ENCODE measurements around the gene IMPG1.

Gene IMPG1

DNA sequence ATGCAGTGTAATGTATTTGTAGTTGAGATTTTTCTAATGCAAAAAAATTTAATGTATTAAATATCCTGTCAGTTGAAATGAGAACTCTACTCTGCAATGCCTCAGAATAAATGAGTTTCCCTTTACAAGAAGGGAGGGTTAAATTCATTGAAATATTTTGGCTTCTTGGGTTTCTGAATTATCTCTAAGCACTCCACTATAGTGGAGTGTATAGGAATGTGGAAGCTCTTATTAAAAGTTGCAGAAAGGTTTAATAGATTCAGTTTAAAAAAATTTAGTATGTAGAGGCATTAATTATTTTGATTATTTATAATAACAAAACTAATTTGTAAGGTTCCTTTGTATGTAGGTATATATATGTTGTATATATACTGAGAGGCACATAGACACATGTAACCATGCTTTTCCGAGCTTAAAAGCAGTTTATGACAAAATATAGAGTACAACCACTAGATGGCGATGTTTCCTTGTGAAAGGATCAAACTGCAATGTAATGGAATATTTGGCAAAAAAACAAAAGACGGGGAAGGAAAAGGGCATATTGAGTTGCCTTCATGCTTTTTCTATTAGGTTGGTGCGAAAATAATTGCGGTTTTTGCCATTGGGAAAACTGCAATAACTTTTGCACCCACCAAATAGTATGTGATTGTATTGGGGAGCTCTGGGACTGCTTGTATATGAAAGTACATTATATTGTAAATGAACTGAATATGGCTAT is 179.2 kb downstream of the IMPG1 start:
- DNase-seq (ENCODE audit: low spot score) = peak; percentile 51

DNA sequence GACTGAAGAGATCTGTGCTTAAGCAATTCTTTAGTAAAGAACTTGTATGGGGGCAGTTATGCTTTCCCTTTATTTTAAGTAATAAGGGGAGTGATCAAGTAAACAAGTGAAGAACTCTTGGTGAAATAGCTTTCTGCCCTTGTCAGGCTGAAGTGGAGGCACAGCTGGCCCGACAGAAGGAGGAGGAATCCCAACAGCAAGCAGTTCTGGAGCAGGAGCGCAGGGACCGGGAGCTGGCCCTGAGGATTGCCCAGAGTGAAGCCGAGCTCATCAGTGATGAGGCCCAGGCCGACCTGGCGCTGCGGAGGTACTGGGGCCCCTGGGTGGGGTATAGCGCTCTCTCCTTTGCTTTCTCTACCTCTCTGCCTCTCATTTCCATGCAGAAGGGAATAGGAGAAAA is 180.1 kb downstream of the IMPG1 start:
- no peak for DNase-seq (ENCODE audit: low spot score)

DNA sequence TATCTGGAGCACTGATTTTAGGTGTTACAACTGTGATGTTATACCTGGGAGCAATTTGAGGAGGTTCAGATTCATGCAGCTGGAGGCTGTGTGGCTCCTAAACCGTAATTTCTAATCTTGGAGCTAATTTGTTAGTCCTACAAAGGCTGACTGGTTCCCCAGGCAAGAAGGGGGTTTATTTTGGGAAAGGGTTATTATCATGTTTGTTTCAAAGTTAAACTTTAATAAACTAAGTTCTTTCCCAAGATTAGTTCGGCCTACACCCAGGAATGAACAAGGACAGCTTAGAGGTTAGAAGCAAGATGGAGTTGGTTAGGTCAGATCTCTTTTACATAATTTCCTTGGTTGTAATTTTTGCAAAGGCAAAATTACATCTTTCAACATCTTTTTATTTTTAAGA is 187.6 kb downstream of the IMPG1 start:
- no peak for DNase-seq (ENCODE audit: low spot score)

DNA sequence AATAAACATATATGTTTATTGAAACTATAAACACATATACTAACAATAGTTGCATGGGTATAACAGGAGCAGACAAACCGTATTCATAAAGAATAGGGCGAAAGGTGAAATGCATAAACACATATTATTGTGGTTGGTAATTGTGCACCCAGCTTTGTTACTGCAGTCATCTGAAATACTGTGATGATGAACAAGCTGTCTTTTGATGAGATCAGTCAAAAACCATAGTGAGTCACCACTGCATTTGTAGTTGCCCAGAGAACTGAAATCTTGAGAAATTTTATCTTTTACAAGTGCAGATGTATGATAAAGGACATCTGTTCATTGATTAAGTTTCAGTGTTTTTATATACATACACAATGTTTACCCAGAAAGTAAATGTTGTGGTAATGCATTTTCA is 189.7 kb downstream of the IMPG1 start:
- no peak for DNase-seq (ENCODE audit: low spot score)

DNA sequence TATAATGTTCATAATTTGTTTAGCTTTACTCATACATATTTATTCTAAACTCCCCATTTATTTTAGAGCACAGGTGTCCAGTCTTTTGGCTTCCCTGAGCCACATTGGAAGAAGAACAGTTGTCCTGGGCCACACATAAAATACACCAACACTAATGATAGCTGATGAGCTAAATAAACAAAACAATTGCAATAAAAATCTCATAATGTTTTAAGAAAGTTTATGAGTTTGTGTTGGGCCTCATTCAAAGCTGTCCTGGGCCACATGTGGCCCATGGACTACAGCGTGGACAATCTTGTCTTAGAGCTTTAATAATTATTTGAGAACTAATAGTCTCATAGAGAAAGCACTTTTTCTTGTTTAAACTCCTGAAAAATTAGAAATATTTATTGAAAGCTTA is 192.2 kb downstream of the IMPG1 start:
- no peak for DNase-seq (ENCODE audit: low spot score)

DNA sequence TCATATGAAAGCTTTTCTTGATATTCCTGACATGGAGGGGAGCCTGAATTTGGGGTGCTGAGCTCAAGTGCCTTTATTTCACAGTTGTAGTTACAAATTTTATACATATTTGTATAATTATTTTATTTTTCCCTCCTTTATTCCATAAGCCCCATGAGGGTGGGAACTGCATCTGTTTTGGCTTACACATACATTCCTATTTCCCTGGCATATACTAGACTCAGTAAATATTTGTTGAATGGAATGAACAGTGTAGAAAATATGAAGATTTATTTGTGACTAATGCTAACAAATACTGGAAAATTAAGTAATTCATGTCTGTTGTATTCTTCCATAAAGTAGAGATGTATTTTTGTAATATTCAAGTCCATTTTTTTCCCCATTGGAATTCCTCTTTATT is 196.3 kb downstream of the IMPG1 start:
- DNase-seq (ENCODE audit: low spot score) = no peak

DNA sequence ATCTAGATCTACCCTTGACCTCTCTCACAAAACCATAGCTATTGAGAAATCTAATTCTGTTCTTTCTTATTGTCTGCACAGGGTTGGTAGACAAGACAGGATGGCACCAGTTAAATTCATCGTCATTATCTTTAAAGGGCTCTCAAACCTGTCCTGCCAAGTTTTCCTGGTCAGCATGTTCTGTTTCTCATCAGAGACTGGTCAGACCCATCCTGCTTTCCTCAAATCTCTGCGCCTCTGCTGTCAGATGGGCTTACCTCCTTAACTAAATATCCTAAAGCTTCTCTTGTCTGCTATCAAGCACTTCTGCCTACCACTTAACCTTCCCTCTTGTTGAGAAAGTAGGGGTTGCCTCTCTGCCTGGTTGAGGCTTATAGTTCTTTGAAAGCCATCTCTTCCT is 198.2 kb downstream of the IMPG1 start:
- no peak for DNase-seq (ENCODE audit: low spot score)

Measured in activated CD4-positive, alpha-beta T cell treated with anti-CD3 and anti-CD28 coated beads, Interleukin-2, Interleukin-4, amounts not matched to agents 100 ng/mL and 50 ng/mL, durations not matched to agents 16 hours and 8 hours (primary cell).